D721Med (cell line): ENCODE measurements around the gene NCEH1.

ENCODE experiments used
- DNase-seq: peaks from one replicate; pipeline ENCODE4 v3.0.0; 2011; ENCODE audit warnings: low spot score; ENCODE audit not compliant: insufficient read length
- FAIRE-seq: peaks from 2 replicates; lab custom pipeline; 2011; peaks lifted over from hg19 to GRCh38; lab: Jason Lieb, UNC
- CTCF ChIP-seq: IDR thresholded peaks from 2 replicates; pipeline ENCODE4 v1.5.1; 2012; ENCODE audit warnings: mild to moderate bottlenecking, control low read depth; ENCODE audit not compliant: insufficient read depth; ENCODE audit errors: missing control alignments

The NCEH1 gene

GRCh38 chr3:172627057-172627809 lies 83.6 kb downstream of the NCEH1 start:
- TF ChIP-seq CTCF: no peak
- no peak for DNase-seq
- no peak for FAIRE-seq

GRCh38 chr3:172626021-172626640 lies 84.7 kb downstream of the NCEH1 start:
- no peak for DNase-seq
- no peak for TF ChIP-seq CTCF
- FAIRE-seq: no peak

- DNase-seq: no peak
- no peak for TF ChIP-seq CTCF
- FAIRE-seq: no peak
Observed at GRCh38 chr3:172625404-172625803, 85.5 kb downstream of the NCEH1 start.

- DNase-seq (no peak), FAIRE-seq (no peak)
- no peak for TF ChIP-seq CTCF
Observed at GRCh38 chr3:172624999-172625398, 85.9 kb downstream of the NCEH1 start.

GRCh38 chr3:172622916-172623700 lies 87.8 kb downstream of the NCEH1 start:
- no peak for FAIRE-seq
- DNase-seq: no peak
- peak; percentile 46 for TF ChIP-seq CTCF

GRCh38 chr3:172622156-172622555 lies 88.7 kb downstream of the NCEH1 start:
- DNase-seq (no peak), FAIRE-seq (no peak)
- TF ChIP-seq CTCF: no peak

- FAIRE-seq: no peak
- no peak for DNase-seq
- no peak for TF ChIP-seq CTCF
Observed at GRCh38 chr3:172617976-172618375, 92.9 kb downstream of the NCEH1 start.
